Right cardiac atrium (tissue), 5 donors: ENCODE results near the gene DOLPP1. TPM values are rescaled to one million over a fixed set of nuclear protein-coding genes. Genes with fewer than 3 reads are reported as not detected.

Source experiments
- ATAC-seq, 2 donors: fragments of 200-7000 bp; cut with Tn5 transposase; one replicate each; pipeline versions ENCODE4 v1.8.0 to v1.9.1; 2020; ENCODE audit warnings: moderate library complexity in 2 of 2, mild to moderate bottlenecking in 1 of 2
- DNase-seq, 3 donors: peaks; one replicate each; pipeline ENCODE4 v3.0.0-alpha.2; 2020
- H3K27ac ChIP-seq: one replicate; pipeline ENCODE4 v1.5.1; 2013; ENCODE audit warnings: mild to moderate bottlenecking, low read length, control low read depth, moderate library complexity
- H3K27me3 ChIP-seq: one replicate; pipeline ENCODE4 v1.6.1; 2013; ENCODE audit not compliant: control insufficient read depth, insufficient read depth
- H3K4me1 ChIP-seq: one replicate; pipeline ENCODE4 v1.6.1; 2013; ENCODE audit warnings: low read length; ENCODE audit not compliant: control insufficient read depth, insufficient read depth
- H3K4me3 ChIP-seq: one replicate; pipeline ENCODE4 v1.5.1; 2013; ENCODE audit warnings: low read length, control low read depth
- H3K9me3 ChIP-seq: one replicate; pipeline ENCODE4 v1.6.1; 2013; ENCODE audit warnings: low read length; ENCODE audit not compliant: control insufficient read depth
- WGBS: extraction: QIAGEN DNeasy Blood & Tissue Kit; methylation state at CpG from one replicate; pipeline ENCODE4 v1.1.7; 2013; 5-methylcytosine and 5-hydroxymethylcytosine counted together
- intact Hi-C, 4 donors: fragments of 100-400 bp; cut with DNase I; formaldehyde crosslinking; loops; one replicate each; pipeline versions ENCODE4 v1.11.0 to v1.14.0; 2022 to 2023
- polyA plus RNA-seq: library from polyadenylated mRNA; stranded (reverse); fragments of 200-250 nt; gene quantifications from one replicate; pipeline ENCODE4 v1.2.3, GENCODE V29; 2013
- total RNA-seq, 4 donors: library from RNA; stranded (reverse); fragmentation: NEBNext Ultra II Directional; extraction: Animal tissue kit (Norgen Biotek cat#: 25700); gene quantifications; one replicate each; pipeline ENCODE4 v1.2.1, GENCODE V29; 2021
- donor health status: healthy with polysubstance abuse.
- donor health status: DM: no; HTN: yes; CAD: no.
- donor health status: DM: no; HTN: no; CAD: no.
- donor health status: DM: no; HTN: yes; CAD: no; lungs with severe emphysema.
- donor health status: DM: yes; HTN: yes; CAD: no.

Gene DOLPP1
- total and polyA plus RNA-seq, 5 donors: 3.3 to 7.3 (median 6.3) TPM

DNA sequence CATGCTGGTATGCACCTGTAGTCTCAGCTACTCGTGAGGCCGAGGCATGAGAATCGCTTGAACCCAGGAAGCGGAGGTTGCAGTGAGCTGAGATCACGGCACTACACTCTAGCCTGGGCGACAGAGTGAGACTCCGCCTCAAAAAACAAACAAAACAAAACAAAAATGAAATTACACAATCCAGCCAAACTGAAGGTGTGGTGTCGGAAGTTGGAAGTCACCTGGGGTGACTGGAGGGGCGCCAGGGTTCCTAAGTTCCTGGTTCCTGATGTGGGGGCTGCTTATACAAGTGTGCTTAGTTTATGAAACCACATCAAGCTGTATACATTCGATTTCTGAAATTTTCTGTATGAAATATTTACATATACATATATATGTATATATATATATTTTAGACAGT lies 3.7 kb upstream of the DOLPP1 start:
- H3K9me3 ChIP-seq: no peaks in the 10 kb centered on the region
- intact Hi-C loops: no loop called here
- H3K27me3 ChIP-seq: no peaks in the 10 kb centered on the region
- DNase-seq (no peak), ATAC-seq (no peak)
- H3K4me3 ChIP-seq: no peak overlapping the region
- no peak overlapping the region for H3K27ac ChIP-seq
- 87% methylated on average over 10 of the region's 10 CpGs for WGBS
- peaks cover 5% of the 10 kb centered on the region for H3K4me1 ChIP-seq

DNA sequence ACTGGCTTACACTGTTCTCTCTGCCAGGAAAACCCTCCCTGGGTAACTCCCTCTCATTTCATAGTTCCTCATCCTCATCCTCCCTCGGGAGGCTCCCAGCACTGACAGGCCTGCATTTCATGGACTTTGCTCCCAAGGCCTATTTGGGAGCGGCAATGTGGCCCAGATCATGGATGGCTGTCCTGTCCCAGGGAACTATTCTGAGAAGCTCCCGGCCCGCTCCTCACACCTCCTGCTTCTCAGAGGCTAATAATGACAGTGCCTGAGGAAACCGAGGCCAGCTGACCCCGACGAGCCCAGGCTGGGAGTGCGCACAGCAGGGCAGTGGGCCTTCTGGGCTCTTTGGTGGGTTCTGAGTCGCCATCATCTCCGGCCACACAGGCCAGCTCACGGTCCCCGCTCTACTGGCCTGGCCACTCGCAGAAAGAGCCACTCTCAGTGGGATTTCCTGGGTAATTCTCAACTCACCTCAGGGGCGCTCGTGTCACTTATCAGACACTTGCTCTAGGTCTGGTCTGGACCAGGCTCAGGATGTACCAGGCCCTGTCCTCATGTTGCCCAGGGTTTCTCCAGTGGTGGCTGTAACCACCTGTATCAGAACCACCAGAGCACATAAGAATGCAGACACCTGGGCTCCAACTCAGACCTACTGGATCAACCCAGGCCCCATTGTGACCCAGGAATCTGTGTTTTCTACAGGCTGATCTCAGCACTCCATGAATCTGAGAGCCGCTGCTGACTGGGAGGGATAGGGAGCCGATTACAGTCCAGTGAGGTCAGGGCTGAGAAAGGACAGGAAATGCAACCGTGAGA lies 2.0 kb upstream of the DOLPP1 start:
- Histone ChIP-seq H3K4me1 (peaks cover 5% of the 10 kb centered on the region), H3K4me3 (no peak overlapping the region), H3K27me3 (no peaks in the 10 kb centered on the region), H3K27ac (no peak overlapping the region), H3K9me3 (no peaks in the 10 kb centered on the region)
- intact Hi-C loops: no loop called here
- 84% methylated on average over 18 of the region's 18 CpGs for WGBS
- DNase-seq (no peak), ATAC-seq (no peak)

GRCh38 chr9:129079829-129080228 lies 1.1 kb upstream of the DOLPP1 start:
- WGBS: 86% methylated on average over 13 of the region's 13 CpGs
- Histone ChIP-seq H3K27me3 (no peaks in the 10 kb centered on the region), H3K27ac (no peak overlapping the region), H3K4me1 (peaks cover 5% of the 10 kb centered on the region), H3K4me3 (no peak overlapping the region), H3K9me3 (no peaks in the 10 kb centered on the region)
- DNase-seq (no peak), ATAC-seq (no peak)
- intact Hi-C loops: no loop called here

- H3K27me3 ChIP-seq: no peaks in the 10 kb centered on the region
- intact Hi-C loops: no loop called here
- no peaks in the 10 kb centered on the region for H3K9me3 ChIP-seq
- ATAC-seq: no peak
- H3K4me3 ChIP-seq: peak overlapping the region; percentile 60
- peak overlapping the region; percentile 14 for H3K27ac ChIP-seq
- DNase-seq: no peak
- H3K4me1 ChIP-seq: peaks cover 5% of the 10 kb centered on the region
- WGBS: 5% methylated on average over 12 of the region's 12 CpGs
These were observed 662 bp upstream of the DOLPP1 start for GRCh38 chr9:129080298-129080600.

GRCh38 chr9:129081388-129081904 lies 535 bp downstream of the DOLPP1 start:
- H3K27ac ChIP-seq: peak overlapping the region; percentile 64
- peaks cover 5% of the 10 kb centered on the region for H3K4me1 ChIP-seq
- no peaks in the 10 kb centered on the region for H3K27me3 ChIP-seq
- intact Hi-C loops: no loop called here
- no peak for ATAC-seq
- DNase-seq: peak in 1 of 3 donors; percentile 71
- H3K9me3 ChIP-seq: no peaks in the 10 kb centered on the region
- H3K4me3 ChIP-seq: peak overlapping the region; percentile 67
- WGBS: 1% methylated on average over 30 of the region's 30 CpGs

GRCh38 chr9:129084087-129084486 lies 3.2 kb downstream of the DOLPP1 start:
- ATAC-seq (no peak), DNase-seq (no peak)
- intact Hi-C loops: no loop called here
- Histone ChIP-seq H3K9me3 (no peaks in the 10 kb centered on the region), H3K4me1 (peaks cover 5% of the 10 kb centered on the region), H3K27ac (no peak overlapping the region), H3K27me3 (no peaks in the 10 kb centered on the region), H3K4me3 (no peak overlapping the region)
- WGBS: 91% methylated on average over 7 of the region's 7 CpGs

DNA sequence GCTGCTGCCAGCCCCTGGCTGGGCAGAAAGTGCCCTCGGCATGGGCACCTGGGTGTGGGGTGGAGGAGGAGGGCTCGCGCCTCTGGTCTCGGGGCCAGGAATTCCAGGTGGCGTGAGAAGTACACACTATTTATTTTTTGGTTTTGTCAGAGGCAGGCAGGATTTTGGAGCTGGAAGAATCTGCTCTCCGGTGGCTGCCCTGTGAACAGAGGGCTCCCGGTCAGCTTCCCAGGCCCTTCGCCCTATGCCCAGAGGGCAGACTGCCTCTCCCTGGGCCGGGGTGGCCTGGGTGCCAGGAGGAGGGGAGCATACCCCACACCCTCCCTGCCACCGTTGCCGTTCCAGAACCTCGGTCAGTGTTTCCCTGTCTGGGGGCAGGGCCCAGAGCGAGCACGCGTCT lies 8.3 kb downstream of the DOLPP1 start:
- ATAC-seq: no peak

GRCh38 chr9:129093602-129094386 lies 12.9 kb downstream of the DOLPP1 start:
- H3K27ac ChIP-seq: no peak overlapping the region
- no peaks in the 10 kb centered on the region for H3K9me3 ChIP-seq
- no peaks in the 10 kb centered on the region for H3K27me3 ChIP-seq
- intact Hi-C loops: no loop called here
- DNase-seq: peak in 1 of 3 donors; percentile 32
- H3K4me3 ChIP-seq: no peak overlapping the region
- WGBS: 84% methylated on average over 20 of the region's 20 CpGs
- ATAC-seq: peak in 1 of 2 donors; percentile 2
- no peaks in the 10 kb centered on the region for H3K4me1 ChIP-seq

More for the DNA sequence above, 8.3 kb downstream of the DOLPP1 start:
- WGBS: 91% methylated on average over 15 of the region's 15 CpGs
- intact Hi-C loops: no loop called here
- no peaks in the 10 kb centered on the region for H3K27me3 ChIP-seq
- H3K4me1 ChIP-seq: no peaks in the 10 kb centered on the region
- no peak overlapping the region for H3K27ac ChIP-seq
- H3K9me3 ChIP-seq: no peaks in the 10 kb centered on the region
- DNase-seq: no peak
- no peak overlapping the region for H3K4me3 ChIP-seq

DNA sequence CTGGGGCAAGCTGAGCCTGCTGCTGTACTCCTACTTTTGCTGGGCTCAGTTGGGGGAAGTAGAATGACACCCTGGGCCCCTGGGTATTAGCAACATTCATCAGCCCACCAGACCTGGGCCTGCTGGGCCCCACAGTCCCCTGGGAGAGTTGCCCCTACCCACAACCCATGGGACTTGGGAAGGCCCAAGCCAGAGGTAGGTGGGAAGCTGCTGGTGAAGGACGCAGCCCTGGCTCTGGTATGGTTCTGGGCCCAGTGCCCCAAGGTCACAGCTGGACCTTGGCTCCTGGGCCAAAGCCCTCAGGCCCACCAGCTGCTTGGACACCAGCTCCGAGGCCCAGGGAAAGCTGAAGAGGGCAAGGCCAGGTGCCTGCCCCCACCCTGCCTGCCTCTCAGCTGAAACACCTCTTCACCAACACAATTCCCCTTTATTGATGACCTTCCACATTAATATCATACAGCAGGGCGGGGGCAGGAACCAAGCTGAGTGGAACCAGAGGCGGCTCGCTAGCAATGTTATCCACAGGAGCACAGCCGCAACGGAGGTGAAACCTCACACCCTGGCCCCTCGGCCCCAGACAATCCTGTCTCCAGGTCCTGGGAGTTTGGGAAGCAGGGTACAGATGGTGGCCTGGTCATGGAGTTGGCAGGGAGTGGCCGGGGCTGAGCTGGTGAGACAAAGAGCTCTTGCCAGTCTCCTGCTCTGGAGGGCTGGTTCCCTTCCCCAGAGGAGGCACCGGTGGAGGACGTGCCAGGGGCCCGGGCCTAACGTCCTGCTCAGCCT lies 13.7 kb downstream of the DOLPP1 start:
- no peaks in the 10 kb centered on the region for H3K9me3 ChIP-seq
- DNase-seq (no peak), ATAC-seq (peak; percentile 18 to 38)
- no peak overlapping the region for H3K4me3 ChIP-seq
- no peaks in the 10 kb centered on the region for H3K27me3 ChIP-seq
- no peaks in the 10 kb centered on the region for H3K4me1 ChIP-seq
- H3K27ac ChIP-seq: no peak overlapping the region
- intact Hi-C loops: no loop called here
- WGBS: 85% methylated on average over 13 of the region's 13 CpGs

DNA sequence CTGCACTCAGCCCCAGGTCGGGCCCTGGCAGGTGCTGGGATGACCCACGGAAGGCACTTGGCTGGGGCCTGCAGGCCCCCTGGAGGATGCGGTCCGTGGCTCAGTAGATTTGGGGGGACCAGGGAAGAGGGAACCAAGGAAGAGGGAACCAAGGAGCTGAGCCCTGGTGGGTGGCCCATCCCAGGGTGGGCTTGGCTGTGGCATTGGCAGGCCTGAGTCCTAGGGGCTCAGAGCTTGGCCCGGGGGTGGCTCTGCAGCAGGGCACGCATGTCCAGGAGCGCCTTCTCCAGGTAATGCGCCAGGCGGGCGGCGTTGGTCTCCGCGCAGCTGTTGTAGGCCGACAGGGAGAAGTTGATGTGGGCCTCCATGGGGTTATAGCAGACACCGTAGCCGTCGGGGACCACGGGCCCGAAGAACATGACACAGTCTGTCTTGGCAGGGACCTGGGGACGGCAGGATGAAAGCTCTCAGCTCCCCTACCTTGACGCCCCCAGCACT lies 14.3 kb downstream of the DOLPP1 start:
- Histone ChIP-seq H3K9me3 (no peaks in the 10 kb centered on the region), H3K27ac (no peak overlapping the region), H3K4me3 (no peak overlapping the region), H3K4me1 (no peaks in the 10 kb centered on the region), H3K27me3 (no peaks in the 10 kb centered on the region)
- intact Hi-C loops: no loop called here
- ATAC-seq: peak in 1 of 2 donors; percentile 4
- WGBS: 96% methylated on average over 21 of the region's 21 CpGs
- peak in 1 of 3 donors; percentile 51 for DNase-seq
